ENCODE measurements around the gene ZNF669. TPM values are rescaled to one million over a fixed set of nuclear protein-coding genes. Genes with fewer than 3 reads are reported as not detected.
"Not testable (repeated sequence)": the region's sequence is repeated elsewhere in the genome, so short reads cannot be mapped to it uniquely, and the experiment has no call there.

Gene ZNF669
- polyA plus RNA-seq, 1 of the 3 experiments (the other 2 are of a cell fraction): 3.3 TPM

GRCh38 chr1:247139557-247139956 is 35.4 kb upstream of the ZNF669 start:
- H4K20me1 ChIP-seq (ENCODE audit: insufficient read depth); H3K9me2 ChIP-seq; H3K4me3 ChIP-seq (ENCODE audit: low read depth in 2 of 2, low read length in 1 of 2); H3K9me3 ChIP-seq; H3K79me2 ChIP-seq (ENCODE audit: insufficient read depth); POLR2A ChIA-PET; H3K9ac ChIP-seq; H2AFZ ChIP-seq (ENCODE audit: low read depth); H3F3A ChIP-seq (replicated peaks; ENCODE audit: insufficient read depth); H3K27me3 ChIP-seq (ENCODE audit: insufficient read depth); DNase-seq; H3K4me1 ChIP-seq (ENCODE audit: control insufficient read depth in 1 of 2, insufficient read depth in 2 of 2, low read depth in 1 of 2, low read length in 1 of 2); CTCF ChIA-PET; H3K27ac ChIP-seq (ENCODE audit: low read depth in 2 of 2, low read length in 1 of 2); H3K4me2 ChIP-seq: not testable (repeated sequence)
- peaks cover 0 to 12% of the 10 kb centered on the region in 2 experiments for H3K36me3 ChIP-seq (replicated peaks in 1 of 2; ENCODE audit: control insufficient read depth in 1 of 2, insufficient read depth in 2 of 2, low read length in 1 of 2)

GRCh38 chr1:247131236-247131635 is 27.1 kb upstream of the ZNF669 start:
- ChIA-PET CTCF (no interaction called here), POLR2A (no interaction called here)
- no peaks in the 10 kb centered on the region for H3K27me3 ChIP-seq (ENCODE audit: insufficient read depth)
- H3K4me3 ChIP-seq (ENCODE audit: low read depth in 2 of 2, low read length in 1 of 2): no peak overlapping the region
- TF ChIP-seq SIN3A (IDR thresholded peaks at IDR 0.05; ENCODE audit: borderline replicate concordance, low read depth, low read length) (no peak), TEAD4 (IDR thresholded peaks at IDR 0.05; ENCODE audit: borderline replicate concordance, insufficient read depth) (no peak), POLR2AphosphoS5 (IDR thresholded peaks at IDR 0.05; ENCODE audit: low read depth, low read length) (no peak), NFIC (IDR thresholded peaks at IDR 0.05; ENCODE audit: borderline replicate concordance) (no peak), USF2 (IDR thresholded peaks at IDR 0.05; ENCODE audit: borderline replicate concordance, low read depth, low read length) (no peak), ELF1 (IDR thresholded peaks at IDR 0.05) (no peak), TCF12 (IDR thresholded peaks at IDR 0.05) (no peak), FOXM1 (IDR thresholded peaks at IDR 0.05; ENCODE audit: low read depth) (no peak), RXRA (IDR thresholded peaks at IDR 0.05; ENCODE audit: borderline replicate concordance, low read depth) (no peak), RFX5 (IDR thresholded peaks at IDR 0.05; ENCODE audit: low read length) (no peak), TAF1 (IDR thresholded peaks at IDR 0.05; ENCODE audit: borderline replicate concordance, low read depth, low read length) (no peak), SMC3 (IDR thresholded peaks at IDR 0.05; ENCODE audit: low read depth, low read length) (no peak), FOXJ3 (CRISPR knock-in tag; IDR thresholded peaks at IDR 0.05) (no peak), USF1 (IDR thresholded peaks at IDR 0.05; ENCODE audit: borderline replicate concordance, low read depth) (no peak), FOSL2 (IDR thresholded peaks at IDR 0.05; ENCODE audit: borderline replicate concordance, low read depth) (no peak), EP300 (IDR thresholded peaks at IDR 0.05; ENCODE audit: borderline replicate concordance in 1 of 2, low read depth in 1 of 2, low read length in 1 of 2) (no peak)
- H3K4me1 ChIP-seq (ENCODE audit: control insufficient read depth in 1 of 2, insufficient read depth in 2 of 2, low read depth in 1 of 2, low read length in 1 of 2): no peaks in the 10 kb centered on the region; a peak in 1 of 4 replicates
- H3K4me2 ChIP-seq: no peak overlapping the region
- H3K9me2 ChIP-seq: no peaks in the 10 kb centered on the region
- no peak for DNase-seq
- no peak overlapping the region for H3K27ac ChIP-seq (ENCODE audit: low read depth in 2 of 2, low read length in 1 of 2)
- no peaks in the 10 kb centered on the region for H3K9me3 ChIP-seq
- H3K9ac ChIP-seq: no peak overlapping the region
- WGBS (ENCODE audit: low lambda C conversion rate): 86% methylated on average over 10 of the region's 10 CpGs
- no peaks in the 10 kb centered on the region for H4K20me1 ChIP-seq (ENCODE audit: insufficient read depth)
- H3F3A ChIP-seq (replicated peaks; ENCODE audit: insufficient read depth): no peaks in the 10 kb centered on the region
- H3K36me3 ChIP-seq (replicated peaks in 1 of 2; ENCODE audit: control insufficient read depth in 1 of 2, insufficient read depth in 2 of 2, low read length in 1 of 2): no peaks in the 10 kb centered on the region
- H3K79me2 ChIP-seq (ENCODE audit: insufficient read depth): peaks cover 16% of the 10 kb centered on the region; the same call in 1 of the 2 replicates
- no peak overlapping the region for H2AFZ ChIP-seq (ENCODE audit: low read depth)

GRCh38 chr1:247127519-247128282 is 23.5 kb upstream of the ZNF669 start:
- DNase-seq; H3K27me3 ChIP-seq (ENCODE audit: insufficient read depth); CTCF ChIA-PET; H2AFZ ChIP-seq (ENCODE audit: low read depth); H3K27ac ChIP-seq (ENCODE audit: low read depth in 2 of 2, low read length in 1 of 2); H4K20me1 ChIP-seq (ENCODE audit: insufficient read depth); H3F3A ChIP-seq (replicated peaks; ENCODE audit: insufficient read depth); H3K36me3 ChIP-seq (replicated peaks in 1 of 2; ENCODE audit: control insufficient read depth in 1 of 2, insufficient read depth in 2 of 2, low read length in 1 of 2); H3K9me2 ChIP-seq; H3K9ac ChIP-seq; H3K9me3 ChIP-seq; POLR2A ChIA-PET; H3K4me1 ChIP-seq (ENCODE audit: control insufficient read depth in 1 of 2, insufficient read depth in 2 of 2, low read depth in 1 of 2, low read length in 1 of 2); H3K79me2 ChIP-seq (ENCODE audit: insufficient read depth): not testable (repeated sequence)
- H3K4me2 ChIP-seq: peak overlapping the region; percentile 40; the same call in 1 of the 2 replicates
- 92% methylated on average over 11 of the region's 18 CpGs for WGBS (ENCODE audit: low lambda C conversion rate)
- H3K4me3 ChIP-seq (ENCODE audit: low read depth in 2 of 2, low read length in 1 of 2): peak overlapping the region in 1 of 2 experiments; percentile 24; a peak in 2 of 4 replicates

- POLR2A ChIA-PET; H3K4me1 ChIP-seq (ENCODE audit: control insufficient read depth in 1 of 2, insufficient read depth in 2 of 2, low read depth in 1 of 2, low read length in 1 of 2): not testable (repeated sequence)
Observed at GRCh38 chr1:247126601-247127000, 22.4 kb upstream of the ZNF669 start.

More at GRCh38 chr1:247126601-247127000, 22.4 kb upstream of the ZNF669 start:
- CTCF ChIA-PET; H3K9ac ChIP-seq; H3K9me3 ChIP-seq; H3K36me3 ChIP-seq (replicated peaks in 1 of 2; ENCODE audit: control insufficient read depth in 1 of 2, insufficient read depth in 2 of 2, low read length in 1 of 2); H4K20me1 ChIP-seq (ENCODE audit: insufficient read depth); H3K4me3 ChIP-seq (ENCODE audit: low read depth in 2 of 2, low read length in 1 of 2); H3K4me2 ChIP-seq; H3K9me2 ChIP-seq; H3K79me2 ChIP-seq (ENCODE audit: insufficient read depth); H3K27me3 ChIP-seq (ENCODE audit: insufficient read depth); H3K27ac ChIP-seq (ENCODE audit: low read depth in 2 of 2, low read length in 1 of 2); H2AFZ ChIP-seq (ENCODE audit: low read depth); H3F3A ChIP-seq (replicated peaks; ENCODE audit: insufficient read depth); DNase-seq: not testable (repeated sequence)
- no CpG with 5 or more reads among the region's 46 CpGs for WGBS (ENCODE audit: low lambda C conversion rate)

All from SK-N-SH (cell line).